Peyer's patch (tissue), 4 donors: ENCODE measurements around the gene ANKH.

Experiments used
- CTCF ChIP-seq, 6 experiments: fragments of 450-650 bp in 4 of 6; fragments of 200-600 bp in 2 of 6; sonication (generic) in 1 of 6; IDR thresholded peaks; one replicate each; pipeline ENCODE4 v1.5.1; 2017 to 2019; ENCODE audit warnings: antibody characterized with exemption in 6 of 6, mild to moderate bottlenecking in 3 of 6, moderate library complexity in 1 of 6
- POLR2A ChIP-seq, 2 donors: fragments of 450-650 bp; IDR thresholded peaks; one replicate each; pipeline ENCODE4 v1.5.1; 2017; ENCODE audit warnings: antibody characterized with exemption in 2 of 2, mild to moderate bottlenecking in 2 of 2, moderate library complexity in 2 of 2

GRCh38 chr5:14753292-14753691 is 118.3 kb downstream of the ANKH start:
- TF ChIP-seq CTCF (IDR thresholded peaks at IDR 0.05) (no peak), POLR2A (IDR thresholded peaks at IDR 0.05) (no peak)
